NCI-H69 (cell line): ENCODE results near the gene HMOX1.
"Not testable (repeated sequence)": the region's sequence is repeated elsewhere in the genome, so short reads cannot be mapped to it uniquely, and the experiment has no call there.

Experiments
- DNase-seq: peaks from one replicate; lab custom pipeline; 2025; lab: John Stamatoyannopoulos, UW

Gene HMOX1

GRCh38 chr22:35435201-35435740 lies 54.4 kb downstream of the HMOX1 start:
- peak; percentile 25 for DNase-seq

GRCh38 chr22:35436421-35436820 lies 55.5 kb downstream of the HMOX1 start:
- DNase-seq = no peak

- DNase-seq = peak; percentile 35
Measured at GRCh38 chr22:35437049-35437448, 56.2 kb downstream of the HMOX1 start.

DNA sequence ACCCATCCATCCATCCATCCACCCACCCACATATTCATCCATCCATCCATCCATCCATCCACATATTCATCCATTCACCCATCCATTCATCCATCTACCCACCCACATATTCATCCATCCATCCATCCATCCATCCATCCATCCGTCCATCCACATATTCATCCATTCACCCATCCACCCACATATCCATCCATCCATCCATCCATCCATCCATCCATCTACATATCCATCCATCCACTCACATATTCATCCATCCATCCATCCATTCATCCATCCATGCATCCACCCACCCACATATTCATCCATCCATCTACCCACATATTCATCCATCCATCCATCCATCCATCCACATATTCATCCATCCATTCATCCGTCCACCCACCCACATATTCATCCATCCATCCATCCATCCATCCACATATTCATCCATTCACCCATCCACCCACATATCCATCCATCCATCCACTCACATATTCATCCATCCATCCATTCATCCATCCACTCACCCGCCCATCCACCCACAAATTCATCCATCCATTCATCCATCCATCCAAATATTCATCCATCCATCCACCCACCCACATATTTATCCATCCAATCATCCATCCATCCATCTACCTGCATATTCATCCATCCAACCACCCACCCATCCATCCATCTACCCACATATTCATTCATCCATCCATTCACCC lies 57.9 kb downstream of the HMOX1 start:
- not testable (repeated sequence) for DNase-seq

DNA sequence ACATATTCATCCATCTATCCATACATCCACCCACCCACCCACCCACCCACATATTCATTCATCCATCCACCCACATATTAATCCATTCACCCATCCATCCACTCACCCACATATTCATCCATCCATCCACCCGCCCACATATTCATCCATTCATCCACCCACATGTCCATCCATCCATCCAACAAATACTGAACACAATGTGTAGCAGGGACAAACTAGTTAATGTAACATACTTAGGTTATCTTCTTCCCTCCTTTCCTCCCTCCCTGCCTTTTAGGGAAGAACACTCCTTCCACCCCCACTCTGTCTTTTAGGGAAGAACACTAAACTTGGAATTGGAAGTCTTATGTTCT lies 58.4 kb downstream of the HMOX1 start:
- DNase-seq = no peak

- DNase-seq = no peak
Measured at GRCh38 chr22:35440129-35440528, 59.2 kb downstream of the HMOX1 start.

DNA sequence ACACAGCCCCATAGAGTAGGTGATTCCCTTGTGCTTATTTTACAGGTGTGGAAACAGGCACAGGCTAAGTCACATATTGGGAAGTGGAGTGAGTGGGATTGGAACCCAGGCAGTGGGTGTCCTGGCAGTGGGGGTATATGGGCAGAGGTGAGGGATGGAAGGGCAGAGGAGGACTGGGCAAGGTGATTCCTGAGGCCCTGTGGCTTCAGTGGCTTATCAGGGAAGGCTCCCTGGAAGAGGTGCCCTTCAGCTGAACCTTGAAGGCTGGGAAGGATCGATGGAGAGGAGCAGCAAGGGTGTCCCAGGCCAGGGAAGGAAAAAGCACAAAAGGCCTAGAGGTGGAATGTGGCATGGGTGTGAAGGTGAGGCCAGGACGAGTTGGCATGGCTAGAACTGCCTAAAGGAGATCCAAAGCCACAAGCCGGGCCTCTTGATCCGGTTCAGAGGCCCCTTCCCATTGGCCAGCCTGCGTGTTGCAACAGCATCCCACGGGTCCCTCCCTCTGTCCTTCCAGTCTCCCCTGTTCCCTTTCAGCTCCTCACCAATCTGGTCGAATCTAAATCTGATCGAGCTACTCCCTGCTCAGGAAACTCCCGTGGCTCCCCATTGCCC lies 60.7 kb downstream of the HMOX1 start:
- DNase-seq = no peak

DNA sequence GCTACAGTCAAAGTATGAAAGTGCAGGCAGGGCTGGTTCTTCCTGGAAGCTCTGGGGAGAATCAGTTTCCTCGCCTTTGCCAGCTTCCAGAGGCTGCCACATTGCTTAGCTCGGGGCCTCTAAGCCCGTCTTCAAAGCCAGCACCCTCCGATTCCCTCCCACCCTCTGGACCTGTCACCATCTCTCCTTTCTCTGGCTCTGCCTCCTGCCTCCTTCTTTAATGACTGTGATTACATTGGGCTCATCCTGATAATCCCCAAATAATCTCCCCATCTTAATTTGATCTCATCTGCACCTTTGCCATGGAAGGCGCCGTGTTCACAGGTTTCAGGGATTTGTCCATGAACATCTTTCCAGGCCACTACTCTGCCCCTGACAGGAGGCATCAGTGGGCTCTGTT lies 61.6 kb downstream of the HMOX1 start:
- no peak for DNase-seq

DNA sequence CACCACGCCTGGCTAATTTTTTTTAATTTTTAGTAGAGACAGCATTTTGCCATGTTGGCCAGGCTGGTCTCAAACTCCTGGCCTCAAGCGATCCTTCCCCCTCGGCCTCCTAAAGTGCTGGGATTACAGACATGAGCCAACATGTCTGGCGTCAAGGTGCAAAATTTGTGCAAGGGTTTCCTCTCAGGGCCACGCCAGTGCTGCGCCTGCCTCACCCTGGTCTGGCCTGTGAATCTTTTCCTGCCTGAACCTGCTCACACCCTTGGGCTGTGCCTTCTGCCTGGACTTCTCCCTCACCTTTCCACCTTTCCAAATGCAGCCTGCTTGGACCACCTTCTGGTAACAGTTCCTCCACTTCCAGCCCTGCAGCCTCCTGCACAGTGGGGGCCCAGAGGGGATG lies 62.4 kb downstream of the HMOX1 start:
- no peak for DNase-seq
